AG09309 (cell line): ENCODE results near the gene PCP4.

Experiments used
- DNase-seq: peaks from one replicate; pipeline ENCODE4 v3.0.0-alpha.2; 2010; ENCODE audit warnings: low read depth
- H3K4me3 ChIP-seq: 2 replicates; pipeline ENCODE4 v1.5.1; 2011; ENCODE audit warnings: mild to moderate bottlenecking, low read depth, low read length, moderate library complexity; ENCODE audit not compliant: control insufficient read depth
- CTCF ChIP-seq: IDR thresholded peaks from 2 replicates; pipeline ENCODE4 v1.5.1; 2011; ENCODE audit warnings: mild to moderate bottlenecking, low read depth, low read length, inconsistent platforms; ENCODE audit not compliant: insufficient read depth, control insufficient read depth; ENCODE audit errors: missing control alignments

PCP4 gene

DNA sequence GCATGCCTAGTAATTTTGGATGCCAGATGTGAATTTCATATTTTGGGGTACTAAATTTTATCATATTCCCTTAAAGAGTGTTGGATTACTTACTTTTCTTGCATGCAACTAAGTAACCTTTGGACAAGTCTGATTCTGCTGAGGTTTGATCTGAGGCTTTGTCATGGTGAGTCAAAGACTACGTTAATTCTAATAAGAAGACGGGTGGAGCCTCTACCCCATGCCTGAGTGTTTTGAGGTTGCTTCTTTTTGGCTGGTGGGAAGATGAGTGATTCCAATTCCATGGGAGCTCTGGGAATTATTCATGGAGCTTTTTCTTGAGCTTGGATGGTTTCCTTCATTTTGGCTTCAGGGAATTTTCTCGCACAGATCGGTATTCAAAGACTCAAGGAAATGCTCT lies 11.6 kb upstream of the PCP4 start:
- TF ChIP-seq CTCF, result no peak

GRCh38 chr21:39860600-39860999 lies 6.6 kb upstream of the PCP4 start:
- DNase-seq, result no peak
- TF ChIP-seq CTCF, result no peak
- H3K4me3 ChIP-seq, result no peak overlapping the region

More for the DNA sequence above, 11.6 kb upstream of the PCP4 start:
- H3K4me3 ChIP-seq, result no peak overlapping the region
- no peak for DNase-seq

GRCh38 chr21:39863111-39863510 lies 4.1 kb upstream of the PCP4 start:
- no peak for TF ChIP-seq CTCF
- DNase-seq, result no peak
- H3K4me3 ChIP-seq, result no peak overlapping the region

DNA sequence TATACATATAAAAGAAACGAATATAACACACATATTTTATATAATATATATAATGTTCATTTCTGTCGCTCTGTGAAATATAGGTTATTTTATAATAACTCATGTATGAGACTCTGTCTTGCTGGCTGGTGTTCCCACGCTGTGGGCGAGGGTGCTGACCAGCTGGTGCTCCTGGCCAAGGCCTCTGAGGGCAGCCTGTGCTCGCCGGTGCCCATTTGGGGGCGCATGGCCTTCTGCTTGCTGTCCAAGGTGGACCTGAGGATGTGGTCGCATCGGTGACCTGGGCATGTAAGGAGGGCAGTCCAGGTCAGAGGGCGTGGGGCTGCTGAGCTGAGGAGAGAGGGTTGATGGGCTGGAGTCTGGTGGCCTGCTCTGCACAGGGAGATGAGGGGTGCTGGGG lies 1.1 kb upstream of the PCP4 start:
- DNase-seq, result no peak
- no peak for TF ChIP-seq CTCF
- H3K4me3 ChIP-seq, result no peak overlapping the region

GRCh38 chr21:39869141-39869818 lies 2.0 kb downstream of the PCP4 start:
- TF ChIP-seq CTCF, result no peak
- no peak overlapping the region for H3K4me3 ChIP-seq
- DNase-seq, result no peak

- no peak for DNase-seq
- no peak for TF ChIP-seq CTCF
- no peak overlapping the region for H3K4me3 ChIP-seq
Observed at GRCh38 chr21:39873687-39874086, 6.4 kb downstream of the PCP4 start.
